HG03378 (cell line): ENCODE measurements around the gene RIPK4.

Source experiments
- ATAC-seq: cut with Tn5 transposase; IDR thresholded peaks from one replicate; pipeline ENCODE4 v1.9.1; 2021; ENCODE audit warnings: mild to moderate bottlenecking, moderate library complexity; ENCODE audit not compliant: unreplicated experiment

Gene RIPK4

DNA sequence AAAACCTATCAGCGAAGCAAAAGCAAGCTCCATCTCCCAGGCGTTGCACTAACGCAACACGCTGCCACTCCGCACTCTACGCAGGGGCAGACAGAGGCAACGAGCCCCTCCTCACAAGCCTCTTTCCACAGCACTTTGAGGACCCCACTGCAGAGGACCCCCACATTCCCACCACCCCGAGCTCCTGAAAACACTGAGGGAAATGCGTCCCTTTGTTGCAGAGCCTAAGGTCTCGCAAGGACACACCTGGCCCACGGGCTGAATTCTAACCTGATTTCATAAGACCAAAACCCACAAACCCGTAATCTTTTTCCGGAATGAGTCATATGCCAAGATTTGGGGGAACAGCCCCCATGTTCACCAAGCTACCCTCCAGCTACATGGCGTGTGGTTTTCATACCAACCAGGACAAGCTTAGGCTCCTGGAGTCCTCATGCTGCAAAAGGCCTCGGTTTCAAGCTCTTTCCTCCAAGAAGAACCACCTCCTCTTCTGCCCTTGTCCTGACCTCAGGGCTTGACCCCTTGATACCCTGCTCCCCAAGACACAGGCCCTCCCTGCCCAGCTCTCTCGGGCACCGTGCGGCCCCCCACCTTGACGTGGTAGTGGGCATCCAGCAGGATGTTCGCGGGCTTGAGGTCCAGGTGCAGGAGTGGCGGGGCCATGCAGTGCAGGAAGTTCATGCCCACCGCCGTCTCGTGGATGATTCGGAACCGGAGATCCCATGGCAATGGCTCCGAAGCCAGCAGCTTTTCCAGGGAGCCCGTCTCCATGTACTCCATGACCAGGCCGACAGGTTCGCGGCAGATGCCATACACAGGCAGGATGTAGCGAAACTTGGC is 10.7 kb downstream of the RIPK4 start:
- ATAC-seq = no peak

GRCh38 chr21:41755258-41755933 is 11.5 kb downstream of the RIPK4 start:
- ATAC-seq = no peak

- ATAC-seq = no peak
Observed at GRCh38 chr21:41754479-41754891, 12.4 kb downstream of the RIPK4 start.

DNA sequence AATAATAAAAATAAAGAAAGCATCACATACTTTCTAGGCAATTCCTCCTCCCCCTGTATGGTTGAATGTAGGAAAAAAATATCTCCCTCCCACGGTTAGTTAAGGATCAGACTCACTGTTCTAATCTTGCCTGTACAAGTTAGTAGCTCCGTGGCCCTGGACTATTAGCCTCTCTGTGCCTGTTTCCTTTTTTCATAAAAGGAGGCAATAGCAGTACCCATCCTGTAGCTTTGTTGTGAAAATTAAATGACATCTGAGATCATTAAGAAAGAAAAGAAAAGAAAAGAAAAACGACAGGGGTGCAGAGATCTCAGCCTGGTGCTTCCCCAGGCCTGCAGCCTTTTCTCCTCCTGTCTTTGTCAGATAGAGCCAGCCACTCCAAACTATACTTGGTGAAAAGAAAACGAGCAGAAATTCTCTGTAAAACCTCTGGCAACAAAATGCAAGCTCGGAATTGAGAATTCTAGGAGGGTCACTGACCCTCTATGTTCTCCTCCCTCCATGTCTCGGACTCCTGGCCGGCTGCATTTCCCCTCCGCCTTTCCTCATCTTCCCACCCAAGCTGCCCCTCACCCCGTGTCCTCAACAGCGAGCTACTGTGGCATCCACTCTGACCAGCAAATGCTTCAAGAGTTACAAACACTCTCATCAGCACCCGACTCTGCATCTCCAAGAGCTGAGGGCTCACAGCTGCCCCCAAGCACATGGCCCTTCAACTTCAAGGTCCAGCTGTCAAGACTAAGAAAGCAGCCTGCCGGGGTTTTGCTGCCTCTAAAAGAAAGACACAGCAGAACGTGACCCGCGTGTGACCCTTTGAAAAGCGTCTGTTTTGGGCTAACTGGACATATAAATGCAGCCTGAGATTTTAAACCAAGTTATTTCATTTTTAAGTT is 13.6 kb downstream of the RIPK4 start:
- ATAC-seq = no peak

- ATAC-seq = no peak
Observed at GRCh38 chr21:41752231-41752681, 14.6 kb downstream of the RIPK4 start.

DNA sequence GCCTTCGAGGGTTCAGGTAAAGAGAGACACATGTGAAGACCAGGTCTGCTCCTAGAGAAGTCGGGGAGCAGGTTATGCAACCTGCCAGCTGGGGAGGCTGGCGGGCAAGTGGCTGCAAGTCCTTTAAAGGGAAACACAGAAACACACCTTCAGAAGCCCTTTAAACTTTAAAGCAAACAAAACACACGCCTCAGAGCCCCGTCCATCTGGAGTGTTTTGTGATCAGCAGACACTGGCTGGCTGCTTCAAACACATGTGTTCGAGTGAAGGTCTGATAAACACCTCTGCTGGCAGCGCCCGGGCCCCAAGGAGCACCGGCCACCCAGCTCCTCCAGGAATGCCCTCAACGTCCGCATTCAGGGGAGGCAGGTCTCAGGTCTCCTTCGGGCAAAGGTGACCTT is 15.2 kb downstream of the RIPK4 start:
- no peak for ATAC-seq

- ATAC-seq = no peak
Observed at GRCh38 chr21:41750532-41751151, 16.2 kb downstream of the RIPK4 start.

DNA sequence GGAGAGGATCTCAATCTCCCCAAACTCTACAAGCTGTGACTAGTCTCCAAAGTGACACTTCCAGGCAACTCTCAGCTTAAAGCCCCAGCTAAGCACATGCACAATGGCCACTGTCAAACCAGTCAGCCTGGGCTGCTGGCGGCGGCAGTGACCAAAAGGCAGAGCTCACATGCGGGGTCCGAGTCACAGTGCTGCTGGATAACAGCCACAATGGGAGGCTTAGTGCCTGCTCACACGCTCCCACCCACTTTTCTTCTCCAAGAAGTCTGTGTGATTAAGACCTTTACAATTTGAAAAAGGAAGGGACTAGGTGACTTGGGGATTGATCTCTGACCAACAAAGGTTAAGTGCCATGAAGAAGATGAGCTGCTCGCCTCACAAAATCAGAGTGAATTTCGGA is 16.8 kb downstream of the RIPK4 start:
- no peak for ATAC-seq

- no peak for ATAC-seq
Observed at GRCh38 chr21:41749286-41749685, 17.6 kb downstream of the RIPK4 start.

GRCh38 chr21:41747943-41748738 is 18.7 kb downstream of the RIPK4 start:
- no peak for ATAC-seq

GRCh38 chr21:41746744-41747006 is 20.2 kb downstream of the RIPK4 start:
- no peak for ATAC-seq

- ATAC-seq = no peak
Observed at GRCh38 chr21:41745971-41746743, 20.7 kb downstream of the RIPK4 start.

DNA sequence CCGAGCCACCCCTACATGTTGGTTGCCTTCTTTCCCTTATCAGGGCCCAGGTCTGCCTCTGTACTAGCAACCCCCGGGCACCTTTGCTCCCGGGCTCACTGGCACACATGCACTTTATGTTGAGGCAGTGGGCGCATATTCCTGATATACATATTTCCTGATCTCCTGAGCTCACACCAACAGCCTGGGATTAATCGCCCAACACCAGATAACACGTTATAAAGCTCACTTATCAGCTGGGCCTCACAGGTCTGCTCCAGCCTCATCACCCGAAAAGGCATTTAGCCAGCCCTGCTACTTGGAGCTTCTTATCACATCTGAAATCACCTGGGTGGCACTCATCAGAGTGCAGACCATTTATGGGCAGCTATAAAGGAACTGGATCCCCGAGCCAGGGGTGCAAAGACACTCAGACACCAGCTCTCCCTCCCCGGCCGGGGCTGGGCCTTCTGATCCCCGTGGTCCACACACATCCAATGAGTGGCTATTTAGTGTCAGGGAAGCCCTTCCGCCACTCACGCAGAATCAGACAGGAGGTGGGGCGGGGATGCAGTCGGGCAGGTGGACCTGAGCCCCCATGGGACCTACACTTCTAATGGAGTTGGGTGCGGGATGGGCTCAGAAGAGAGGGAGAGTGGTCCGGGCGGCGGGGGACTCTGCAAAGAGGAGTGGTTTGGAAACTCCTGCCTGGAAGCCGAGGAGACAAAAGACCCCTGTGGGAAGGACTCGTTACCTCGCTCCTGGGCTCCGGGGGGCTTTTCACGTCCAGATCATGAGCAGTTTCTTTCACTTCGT is 21.6 kb downstream of the RIPK4 start:
- no peak for ATAC-seq

DNA sequence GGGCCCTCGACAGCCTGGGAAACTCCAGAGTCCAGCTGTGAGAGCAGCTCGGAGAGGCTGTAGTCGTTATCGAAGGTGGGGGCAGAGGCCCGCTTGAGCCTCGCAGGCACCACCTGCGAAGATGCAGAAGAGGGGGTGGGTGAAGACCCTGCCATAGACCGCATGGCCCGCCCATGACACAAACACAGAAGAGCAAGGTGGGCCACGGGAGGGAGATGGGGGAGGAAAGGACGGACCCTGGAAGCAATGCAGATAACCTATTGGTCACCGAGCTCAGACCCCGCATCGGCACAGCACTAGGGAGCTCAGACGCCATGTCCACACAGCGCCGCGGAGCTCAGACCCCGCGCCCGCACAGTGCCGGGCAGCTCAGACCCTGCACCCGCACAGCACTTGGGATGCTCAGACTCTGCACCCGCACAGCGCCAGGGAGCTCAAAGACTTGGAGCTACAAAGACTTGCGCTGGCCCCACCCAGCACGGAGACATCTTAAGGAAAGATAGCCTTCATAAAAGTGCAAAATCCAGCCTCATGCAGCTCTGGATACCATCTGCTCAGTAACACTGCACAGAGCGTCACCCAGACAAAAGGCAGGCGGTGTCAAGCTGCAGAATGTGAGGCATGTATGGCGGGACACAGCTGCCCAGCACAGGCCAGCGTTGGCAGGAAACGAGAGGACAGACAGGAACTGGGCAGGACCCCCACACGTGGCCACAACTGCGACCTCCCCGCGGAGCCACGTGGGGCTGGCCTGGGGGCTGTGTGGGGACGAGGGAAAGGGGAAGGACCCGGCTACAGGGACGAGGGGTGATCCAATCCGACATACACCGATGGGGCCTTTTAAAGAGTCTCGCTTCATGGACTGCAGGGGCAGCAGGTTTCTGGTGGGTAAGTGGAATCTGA is 22.6 kb downstream of the RIPK4 start:
- no peak for ATAC-seq

DNA sequence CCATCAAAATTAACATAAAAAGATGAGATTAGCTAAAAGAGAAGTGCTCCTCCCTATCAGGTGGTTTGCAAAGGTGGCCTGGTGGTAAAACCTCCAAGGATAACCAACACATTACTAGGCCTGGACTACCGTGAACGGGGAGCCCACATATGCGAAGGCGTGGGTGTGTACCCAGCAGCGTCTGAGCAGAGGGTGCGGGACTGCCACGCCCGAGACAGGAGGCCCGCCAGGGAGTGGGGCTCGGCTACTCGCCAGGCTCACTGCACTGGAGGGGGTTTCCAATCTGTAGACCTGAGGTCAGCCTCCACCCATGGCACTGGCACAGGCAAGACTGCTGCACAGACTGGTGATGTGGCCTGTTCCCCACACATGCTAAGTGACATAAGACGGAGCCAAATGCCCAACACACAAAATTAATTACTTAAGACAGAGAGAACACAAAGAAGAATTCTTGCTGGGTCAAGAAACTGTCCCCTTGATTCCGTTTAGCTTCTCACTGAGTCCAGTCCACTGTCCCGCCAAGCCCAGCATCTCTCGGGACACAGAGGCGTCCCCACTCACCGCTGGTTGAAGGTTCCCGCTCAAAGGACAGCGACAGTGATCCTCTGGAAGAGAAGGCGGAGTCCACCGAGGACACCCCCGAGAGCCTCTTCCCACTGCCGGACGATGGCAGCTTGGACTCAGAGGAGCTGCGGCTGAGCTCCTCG is 23.4 kb downstream of the RIPK4 start:
- no peak for ATAC-seq

DNA sequence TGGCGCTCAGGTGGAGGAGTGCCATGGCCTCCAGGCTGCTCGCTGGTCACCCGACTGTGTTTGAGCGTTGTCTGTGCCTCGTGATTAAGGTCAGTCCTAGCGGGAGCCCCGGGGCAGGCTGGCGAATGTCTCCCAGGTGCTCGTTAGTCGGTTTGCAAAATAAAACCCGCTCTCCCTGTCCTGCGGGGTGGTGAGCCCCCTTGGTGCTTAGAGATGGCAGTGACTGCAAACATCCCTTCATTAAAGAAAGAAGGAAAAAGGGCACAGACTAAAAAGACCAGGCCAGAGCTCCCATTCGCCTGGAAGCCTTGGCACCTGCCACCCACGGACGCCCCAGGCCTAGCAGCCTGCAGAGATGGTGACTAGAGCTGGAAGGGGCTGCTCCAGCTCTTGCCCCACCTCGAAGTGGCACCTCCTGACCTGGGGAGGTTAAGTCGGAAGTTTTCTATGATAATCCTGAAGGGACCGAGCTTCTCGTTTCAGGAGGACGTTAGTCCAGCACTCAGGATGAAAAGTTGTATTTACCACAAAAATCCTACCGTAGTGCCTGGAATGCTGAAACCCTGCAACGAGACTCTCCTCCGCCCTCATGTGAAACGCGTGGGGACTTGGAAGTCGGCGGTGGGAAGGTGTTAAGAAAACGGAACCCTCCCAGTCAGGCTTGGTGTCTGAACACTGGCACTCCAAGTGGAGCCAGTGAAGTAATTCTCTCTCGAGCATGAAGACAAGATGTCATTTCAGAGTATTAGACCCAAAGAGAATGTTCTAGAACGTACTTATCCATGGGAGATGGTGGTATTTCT is 24.6 kb downstream of the RIPK4 start:
- ATAC-seq = no peak
